ENCODE data around the gene RER1.

DNA sequence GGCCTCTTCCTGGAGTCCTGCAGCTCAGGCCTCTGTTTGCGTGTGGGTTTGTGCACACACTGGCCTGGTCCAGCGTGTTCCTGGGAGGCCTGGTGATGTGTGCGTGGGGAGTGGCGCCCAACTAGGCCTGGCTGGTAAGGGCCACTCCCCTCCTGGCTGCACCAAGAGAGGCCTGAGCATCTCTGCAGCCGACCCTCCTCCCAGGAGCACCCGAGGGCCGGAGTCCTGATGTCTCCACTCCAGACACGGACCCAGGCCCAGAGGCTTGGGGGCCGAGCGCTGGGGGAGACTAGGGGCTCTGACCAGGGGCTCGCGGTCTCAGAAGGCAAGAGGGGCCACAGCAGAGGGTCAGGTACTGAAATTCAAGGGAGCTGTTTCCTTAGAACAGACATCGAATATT lies 33.6 kb upstream of the RER1 start:
- no peak for TF ChIP-seq CTCF (conservative IDR thresholded peaks at IDR 0.05)
- TF ChIP-seq ZFX (IDR thresholded peaks at IDR 0.05) = no peak

Data from C4-2B (cell line).